ENCODE measurements around the gene STK32C.
A peak's percentile ranks its signal among the peaks of the same experiment; 100 is the strongest.

STK32C gene

DNA sequence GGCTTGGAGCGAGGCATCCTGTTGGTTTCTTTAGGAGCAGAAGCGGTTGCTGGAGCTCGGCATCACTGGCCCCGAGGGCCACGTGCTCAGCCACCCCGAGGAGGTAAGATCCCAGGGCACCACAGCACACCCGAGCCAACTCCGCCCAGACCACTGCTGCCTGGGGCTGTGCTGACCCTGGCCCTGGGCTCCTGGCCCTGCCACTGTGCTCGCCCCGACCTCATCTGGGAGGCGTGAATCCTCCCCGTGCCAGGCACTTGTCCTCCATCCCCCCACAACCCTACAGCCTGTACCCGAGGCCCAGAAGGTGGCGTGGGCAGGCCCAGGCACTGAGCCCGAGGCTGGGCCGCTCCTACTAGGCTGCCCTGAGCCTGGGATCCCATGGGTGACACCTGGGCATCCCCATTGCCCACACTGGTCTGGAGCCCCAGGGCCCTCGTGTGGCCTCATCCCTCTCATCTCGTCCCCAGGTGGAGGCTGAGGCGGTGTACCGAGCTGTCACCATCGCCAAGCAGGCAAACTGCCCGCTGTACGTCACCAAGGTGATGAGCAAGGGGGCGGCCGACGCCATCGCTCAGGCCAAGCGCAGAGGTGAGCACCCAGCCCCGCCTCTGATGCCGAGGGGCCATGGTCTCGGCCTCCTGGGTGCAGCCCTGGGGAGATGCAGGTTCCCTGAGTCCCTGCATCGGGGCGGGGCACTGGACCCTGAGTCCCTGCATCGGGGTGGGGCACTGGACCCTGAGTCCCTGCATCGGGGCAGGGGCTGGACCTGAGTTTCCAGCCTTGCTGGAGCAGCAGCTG lies 109.2 kb downstream of the STK32C start:
- no peak for DNase-seq (ENCODE audit: low spot score)

DNA sequence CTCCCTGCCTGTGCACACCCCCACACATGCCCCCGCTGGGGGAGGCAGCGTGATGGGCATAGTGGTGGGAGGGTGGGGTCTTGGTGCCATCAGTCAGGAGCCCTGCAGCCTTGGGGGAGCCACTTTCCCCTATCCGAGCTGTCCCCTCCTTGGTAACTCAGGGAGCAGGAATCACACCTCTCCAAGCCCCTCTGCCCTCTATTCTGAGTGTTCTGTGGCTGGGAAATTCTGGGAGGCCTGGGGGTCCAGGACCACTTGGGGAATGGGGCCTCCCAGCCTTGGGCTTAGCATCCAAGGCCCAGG lies 109.7 kb downstream of the STK32C start:
- no peak for DNase-seq (ENCODE audit: low spot score)

DNA sequence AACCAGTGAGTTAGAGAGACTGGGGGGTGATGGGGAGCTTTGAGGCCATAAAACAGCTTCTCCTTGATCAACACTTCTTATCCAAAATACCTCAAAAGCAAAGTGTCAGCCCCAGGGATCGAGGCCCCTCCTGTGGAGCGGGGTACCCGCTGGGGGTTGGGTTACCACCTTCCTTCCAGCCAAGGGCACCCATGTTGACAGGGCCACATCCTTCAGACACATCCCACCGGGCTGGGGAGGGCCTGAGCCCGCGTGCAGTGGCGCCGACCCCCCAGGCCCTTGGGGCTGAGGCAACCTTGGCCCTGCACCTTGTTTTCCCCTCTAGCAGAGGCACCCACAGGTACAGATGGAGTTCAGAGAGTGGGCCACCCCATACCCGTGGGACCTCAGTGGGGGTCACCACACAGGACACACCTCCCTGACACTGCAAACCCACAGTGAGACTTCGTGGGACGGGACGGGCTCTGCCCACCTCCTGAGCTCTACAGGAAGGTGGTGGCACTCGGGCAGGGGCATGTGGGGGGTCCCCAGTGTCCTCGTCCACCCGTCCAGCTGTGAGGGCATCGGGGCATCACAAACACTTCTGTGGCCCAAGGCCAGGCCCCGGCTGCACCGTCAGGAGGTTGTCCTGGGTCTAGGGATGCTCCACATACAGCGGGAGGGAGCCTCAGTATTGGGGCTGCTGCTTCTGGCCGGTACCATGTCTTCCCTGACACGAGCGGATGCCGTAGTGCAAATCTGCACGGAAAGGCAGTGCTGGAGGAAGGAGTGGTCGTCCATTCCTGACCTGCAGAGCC lies 110.3 kb downstream of the STK32C start:
- DNase-seq (ENCODE audit: low spot score): no peak

DNA sequence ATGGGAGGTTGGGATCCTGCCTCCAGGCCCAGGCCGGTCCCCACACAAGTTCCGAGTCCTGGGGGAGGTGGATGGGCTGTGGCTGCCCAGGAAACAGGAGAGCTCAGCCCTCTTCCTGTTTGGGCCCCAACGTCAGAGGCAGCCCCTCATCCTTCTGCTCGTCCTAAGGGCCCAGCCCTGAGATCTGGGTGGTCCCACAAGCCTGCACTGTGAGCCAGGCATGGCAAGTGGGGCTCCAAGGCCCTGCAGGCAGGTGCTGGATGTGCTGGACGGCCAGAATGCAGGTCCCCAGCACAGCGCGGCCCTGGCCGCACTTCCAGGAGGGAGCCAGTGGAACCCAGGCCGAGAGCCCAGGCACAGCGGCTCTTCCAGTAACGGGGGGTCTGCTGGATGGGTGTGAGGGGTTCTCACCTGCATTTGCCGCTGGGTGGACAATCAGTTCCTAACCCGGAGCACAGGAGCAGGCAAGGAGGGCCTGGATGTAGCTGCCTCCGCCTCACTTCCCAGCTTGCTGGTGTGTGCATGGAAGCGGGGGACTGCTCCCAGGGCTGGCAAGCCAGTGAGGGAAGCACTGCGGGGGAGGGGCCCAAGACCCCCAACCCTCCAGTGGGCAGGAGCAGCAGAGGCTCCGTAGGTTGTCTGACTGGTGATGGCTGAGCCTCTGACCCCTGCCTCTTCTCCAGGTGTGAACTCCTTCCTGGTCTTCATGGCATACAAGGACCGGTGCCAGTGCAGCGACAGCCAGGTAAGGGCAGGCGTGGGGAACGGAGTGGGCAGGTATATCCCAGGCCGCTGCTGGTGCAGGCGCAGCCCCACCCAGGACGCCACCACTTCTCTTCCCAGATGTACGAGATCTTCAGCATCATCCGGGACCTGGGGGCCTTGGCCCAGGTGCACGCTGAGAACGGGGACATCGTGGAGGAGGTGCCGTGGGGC lies 111.3 kb downstream of the STK32C start:
- no peak for DNase-seq (ENCODE audit: low spot score)

DNA sequence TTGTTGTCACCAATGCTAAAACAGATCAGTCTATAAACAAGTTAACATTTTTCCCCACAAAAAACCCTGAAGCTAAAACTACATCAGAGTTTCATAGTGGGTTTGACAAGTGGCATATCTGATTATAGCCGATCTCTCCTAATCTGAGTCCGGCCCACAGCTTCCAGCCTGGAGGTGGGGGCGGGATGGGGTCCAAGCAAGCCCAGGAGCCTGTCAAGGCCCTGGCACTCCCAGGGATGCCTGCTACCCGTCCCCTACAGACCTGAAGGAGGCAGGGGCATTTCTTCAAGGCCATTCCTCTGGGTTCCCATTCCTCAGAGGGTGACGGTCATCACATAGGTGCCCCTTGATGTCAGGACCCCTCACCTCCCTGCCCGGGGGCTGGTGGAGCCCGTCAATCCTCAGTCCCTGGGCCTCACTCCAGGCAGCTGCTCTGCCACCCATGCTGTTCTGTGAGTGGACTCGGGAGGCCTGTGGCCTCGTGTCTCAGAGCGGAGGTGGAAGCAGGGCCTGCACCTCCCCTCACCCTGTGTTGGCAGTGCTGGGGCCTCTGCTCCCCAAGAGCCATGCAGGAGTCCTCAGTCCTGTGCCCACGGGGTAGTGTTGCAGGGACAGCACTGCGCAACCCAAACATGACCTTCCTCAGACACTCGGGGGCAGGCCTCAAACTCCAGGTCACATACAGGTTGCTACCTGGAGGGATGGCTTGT lies 112.2 kb downstream of the STK32C start:
- DNase-seq (ENCODE audit: low spot score): no peak

DNA sequence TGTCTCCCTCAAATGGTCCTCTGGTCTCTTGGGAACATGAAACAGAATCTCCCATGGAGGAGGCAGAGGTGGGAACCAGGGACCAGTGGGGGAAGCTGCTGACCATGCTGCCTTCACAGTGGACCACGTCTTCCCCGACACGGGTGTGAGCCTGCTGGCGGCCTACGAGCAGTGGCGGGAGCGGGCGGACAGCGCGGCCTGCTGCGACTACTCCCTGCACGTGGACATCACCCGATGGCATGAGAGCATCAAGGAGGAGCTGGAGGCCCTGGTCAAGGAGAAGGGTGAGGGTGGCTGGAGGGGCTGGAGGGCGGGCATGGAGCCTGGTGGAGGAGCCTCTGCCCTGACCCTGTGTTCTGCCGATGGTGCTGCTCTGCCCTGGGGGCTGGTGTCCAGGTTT lies 113.0 kb downstream of the STK32C start:
- DNase-seq (ENCODE audit: low spot score): no peak

DNA sequence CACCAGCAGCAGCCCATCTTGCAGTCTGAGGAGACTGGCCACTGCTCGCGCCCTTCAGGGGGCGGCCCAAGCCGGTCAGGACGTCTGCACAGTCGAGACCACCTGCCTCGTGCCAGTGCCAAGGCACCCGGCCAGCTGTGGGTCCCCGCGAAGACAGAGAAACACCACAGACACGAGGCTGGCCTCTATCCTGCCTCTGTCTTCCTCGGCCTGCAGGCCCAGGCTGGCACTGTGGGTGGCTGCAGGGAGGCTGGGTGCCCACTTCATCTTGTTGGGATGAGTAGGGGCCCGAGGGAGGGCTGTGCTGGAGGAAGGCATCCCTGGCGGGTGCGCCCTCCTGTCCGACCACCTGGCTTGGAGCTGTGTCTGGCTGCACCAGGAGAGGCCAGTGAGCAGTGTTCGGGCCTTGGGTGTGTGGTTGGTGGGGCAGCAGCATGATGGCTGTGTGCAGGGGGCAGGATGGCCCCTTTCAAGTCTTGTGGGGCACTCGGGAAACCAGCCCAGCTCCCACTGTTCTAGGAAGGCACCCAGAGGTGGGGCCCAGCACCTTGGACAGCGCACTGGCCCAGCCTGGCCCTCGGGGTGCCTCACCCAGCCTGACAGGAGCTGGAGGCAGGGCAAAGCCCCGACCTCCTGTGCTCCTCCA lies 113.7 kb downstream of the STK32C start:
- DNase-seq (ENCODE audit: low spot score): no peak

DNA sequence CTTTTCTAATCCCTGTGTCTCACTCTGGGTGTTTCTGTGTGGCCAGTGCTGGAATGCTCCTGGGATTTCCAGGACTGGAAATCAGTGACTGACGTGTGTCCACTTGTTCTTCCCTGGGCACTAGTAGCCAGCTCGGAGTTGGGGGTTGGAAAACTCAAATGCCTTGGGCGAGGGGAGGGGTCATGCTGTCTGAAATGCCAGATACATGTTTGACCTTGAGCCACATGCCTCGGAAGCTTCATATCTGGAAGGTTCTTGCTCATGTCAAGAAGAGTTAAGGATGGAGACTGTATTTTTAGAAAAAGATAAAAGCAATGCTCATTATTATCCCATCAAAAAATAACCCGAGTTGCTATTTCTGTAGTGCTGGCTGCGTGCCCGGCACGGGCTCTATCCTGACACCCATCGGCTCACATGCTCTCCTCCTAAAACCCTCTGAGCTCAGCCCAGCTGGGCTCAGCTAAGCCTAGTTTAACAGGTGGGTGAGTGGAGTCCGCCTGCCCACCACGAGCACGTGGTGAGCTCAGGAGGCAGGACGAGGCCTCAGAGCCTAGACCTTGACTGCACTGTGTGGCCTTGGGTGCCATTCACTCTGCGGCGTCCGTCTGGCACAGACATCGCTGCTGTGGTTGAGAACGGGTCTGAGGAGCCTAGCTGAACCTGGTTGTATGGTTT lies 114.6 kb downstream of the STK32C start:
- DNase-seq (ENCODE audit: low spot score): no peak

DNA sequence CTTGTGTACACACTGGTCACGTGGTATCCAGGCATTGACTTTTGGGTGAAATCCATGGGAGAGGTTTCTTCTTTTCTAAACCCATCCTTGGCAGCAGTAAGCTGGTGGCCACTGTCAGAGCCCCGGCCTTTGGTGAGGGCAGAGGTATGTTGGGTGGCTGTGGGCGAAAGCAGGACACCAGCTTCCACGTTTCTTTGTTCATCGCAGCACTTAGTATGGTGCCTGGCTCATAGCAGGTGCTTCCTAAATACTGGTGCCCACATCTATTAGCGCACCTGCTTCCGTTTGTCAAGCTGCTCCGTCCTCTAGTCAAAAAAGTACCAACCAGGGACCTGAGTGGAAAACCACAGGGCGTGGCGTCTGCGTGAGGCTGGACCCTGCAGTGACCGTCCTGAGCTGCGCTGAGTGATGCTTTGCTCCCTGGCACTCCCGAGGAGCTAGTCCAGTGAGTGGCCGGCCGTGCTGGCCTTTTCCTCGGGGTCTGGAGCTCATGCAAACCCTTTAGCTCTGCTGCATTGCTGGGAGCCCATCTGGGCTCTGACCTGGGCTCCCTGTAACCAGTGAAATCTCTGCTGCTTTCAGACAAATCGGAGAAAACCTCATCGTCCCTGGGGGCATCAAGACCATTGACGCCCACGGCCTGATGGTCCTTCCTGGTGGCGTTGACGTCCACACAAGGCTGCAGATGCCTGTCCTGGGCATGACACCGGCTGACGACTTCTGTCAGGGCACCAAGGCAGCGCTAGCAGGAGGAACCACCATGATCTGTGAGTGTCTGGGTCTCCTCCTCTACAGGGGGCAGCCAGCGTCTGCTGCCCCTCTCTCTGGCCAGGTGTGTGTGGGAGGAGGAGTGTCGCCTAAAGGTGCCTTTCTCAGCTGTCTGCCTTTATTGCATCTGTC lies 115.4 kb downstream of the STK32C start:
- no peak for DNase-seq (ENCODE audit: low spot score)

DNA sequence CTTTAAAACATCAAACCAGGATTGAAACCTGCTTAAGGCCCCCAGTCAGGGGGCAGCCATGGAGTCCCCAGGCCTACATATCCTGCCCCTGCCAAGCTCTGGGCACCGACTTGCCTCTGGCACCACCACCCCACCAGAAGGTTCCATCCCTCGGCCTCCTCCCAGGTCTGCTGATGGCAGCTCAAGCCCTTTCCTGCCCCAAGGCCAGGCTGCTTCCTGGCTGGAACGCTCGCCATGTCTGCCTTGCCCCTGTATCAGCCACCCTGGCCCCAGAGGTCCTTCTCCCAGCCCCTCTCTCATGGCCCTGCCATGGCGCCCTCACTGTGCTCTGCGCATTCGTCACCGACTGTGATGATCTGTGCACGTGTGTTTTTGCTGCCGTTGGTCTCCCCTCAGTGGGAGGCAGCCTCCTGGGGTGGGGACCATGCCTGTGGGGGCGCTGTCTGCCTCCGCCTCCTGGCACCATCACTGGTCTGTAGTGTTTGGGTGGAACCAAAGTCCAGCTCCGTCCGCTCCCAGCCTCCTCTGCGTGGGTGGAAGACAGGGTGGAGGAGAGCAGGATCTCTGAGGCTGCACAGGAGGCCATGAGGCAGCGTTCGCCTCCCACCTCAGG lies 117.8 kb downstream of the STK32C start:
- no peak for DNase-seq (ENCODE audit: low spot score)

DNA sequence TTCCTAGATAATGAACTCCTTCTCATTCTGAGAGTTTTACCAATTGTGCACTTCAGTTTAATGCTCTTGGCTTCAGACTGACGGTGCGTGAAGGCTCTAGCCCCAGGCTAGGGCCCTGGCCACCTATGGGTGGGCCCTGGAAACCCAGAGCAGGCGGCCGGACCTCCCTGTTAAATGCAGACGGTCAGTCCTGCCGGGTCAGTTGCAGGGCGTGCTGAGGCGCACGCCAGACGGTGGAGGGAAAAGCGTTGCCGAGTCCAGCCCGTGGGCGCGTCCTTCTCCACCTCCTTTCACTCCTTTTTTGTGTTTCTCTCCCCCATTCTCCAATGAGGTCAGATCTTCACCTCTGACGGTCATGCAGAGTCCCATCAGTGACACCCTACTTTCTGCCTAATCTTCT lies 118.7 kb downstream of the STK32C start:
- no peak for DNase-seq (ENCODE audit: low spot score)

DNA sequence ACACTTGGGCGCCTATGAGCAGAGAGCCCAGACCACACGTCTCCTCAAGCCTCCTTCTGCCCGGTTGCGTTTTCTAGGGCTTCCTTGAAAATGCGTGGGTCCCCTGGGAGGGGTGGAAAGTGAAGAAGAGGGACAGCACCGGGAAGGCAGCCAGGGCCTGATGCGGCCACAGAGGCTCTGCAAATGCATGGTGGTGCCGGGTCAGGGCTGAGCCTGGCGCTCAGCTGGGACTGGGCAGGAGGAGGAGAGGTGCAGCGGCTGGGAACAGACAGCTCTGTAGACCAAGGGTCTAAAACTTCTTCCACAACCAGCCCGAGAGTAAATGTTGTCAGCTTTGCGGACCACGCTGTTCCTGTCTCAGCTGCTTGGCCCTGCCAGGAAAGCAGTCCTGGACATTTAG lies 119.4 kb downstream of the STK32C start:
- DNase-seq (ENCODE audit: low spot score): no peak

DNA sequence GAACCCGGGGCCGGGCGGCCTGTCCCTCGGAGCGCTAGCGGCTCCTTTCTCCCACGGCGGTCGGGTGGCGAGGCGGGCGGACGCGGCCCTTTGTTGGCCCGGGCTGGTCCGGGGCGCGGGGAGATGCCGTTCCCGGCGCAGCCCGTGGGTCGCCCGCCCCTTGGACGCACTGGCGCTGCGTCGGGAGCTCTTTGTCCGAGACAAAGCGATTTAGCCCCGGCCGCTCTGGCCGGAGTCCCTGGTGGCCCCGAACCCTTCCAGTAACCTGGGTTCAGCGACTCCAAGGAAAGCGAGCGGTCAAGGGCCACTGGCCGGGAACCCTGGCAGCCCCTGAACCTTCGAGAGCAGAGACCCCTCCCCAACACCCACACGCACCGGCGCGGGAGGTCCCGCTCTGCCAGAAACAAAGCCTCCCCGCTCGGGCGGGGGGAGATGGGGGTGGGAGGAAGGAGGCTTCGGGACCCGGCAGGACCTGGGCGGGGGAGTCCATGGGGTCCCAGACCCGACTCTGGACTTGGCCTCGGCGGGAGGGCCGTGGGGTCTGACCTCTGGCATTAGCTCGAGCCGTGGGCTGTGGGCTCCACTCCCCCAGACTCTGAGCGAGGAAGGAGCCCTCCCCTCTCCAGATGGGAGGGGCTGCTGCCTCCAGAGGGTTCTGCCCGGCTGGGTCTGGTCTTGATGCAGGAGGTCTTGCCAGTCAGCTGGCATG lies 120.2 kb downstream of the STK32C start:
- DNase-seq (ENCODE audit: low spot score): peak; percentile 62

DNA sequence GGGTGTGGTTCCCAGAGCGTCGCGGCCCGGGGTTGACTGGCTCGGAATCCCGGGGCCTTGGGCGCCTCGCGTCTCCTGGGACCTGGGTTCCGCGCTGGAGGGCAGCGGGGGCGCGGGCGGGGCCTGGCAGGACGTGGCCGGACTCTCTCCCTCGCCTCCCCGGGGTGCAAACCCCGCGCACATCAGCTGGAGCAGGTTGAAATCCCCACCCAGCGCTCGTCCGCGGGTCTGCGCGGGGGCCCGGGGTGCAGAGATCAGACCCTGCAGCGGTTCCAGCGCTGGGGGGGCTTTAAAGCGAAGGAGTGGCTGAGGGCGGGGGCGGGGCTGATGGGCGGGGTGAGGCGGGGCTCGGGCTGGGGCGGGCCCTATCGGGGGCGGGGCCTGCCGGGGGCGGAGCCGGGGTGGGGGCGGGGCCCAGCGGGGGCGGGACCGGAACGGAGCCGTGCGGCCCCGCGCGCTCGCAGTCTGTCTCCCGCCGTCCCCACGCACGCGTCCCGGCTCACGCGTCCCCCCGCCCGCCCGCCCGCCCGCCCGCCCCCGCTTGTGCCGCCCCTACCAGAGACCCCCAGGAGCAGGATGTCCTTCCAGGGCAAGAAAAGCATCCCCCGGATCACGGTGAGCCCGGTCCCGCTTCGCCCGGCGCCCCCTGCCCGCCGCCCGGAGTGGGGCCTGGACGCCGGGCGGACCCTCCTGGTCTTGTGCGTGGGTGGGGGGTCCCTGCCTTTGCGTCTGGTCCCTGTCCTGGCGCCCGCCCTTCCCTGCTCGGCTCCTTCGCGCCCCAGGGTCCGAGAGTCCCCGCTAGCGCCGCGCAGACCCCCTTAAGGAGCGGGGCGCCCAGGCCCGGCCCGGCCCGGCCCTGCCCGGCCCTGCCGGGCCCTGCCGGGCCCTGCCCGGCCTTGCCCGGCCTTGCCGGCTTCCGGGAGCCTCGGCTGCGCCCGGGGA lies 121.0 kb downstream of the STK32C start, which contains the start of gene DPYSL4:
Gene DPYSL4, plus strand, starts transcription at position 461 of the 942 bp plus-strand sequence. Its CDS starts 116 bp downstream, at position 577.
- DNase-seq (ENCODE audit: low spot score): peak; percentile 70

DNA sequence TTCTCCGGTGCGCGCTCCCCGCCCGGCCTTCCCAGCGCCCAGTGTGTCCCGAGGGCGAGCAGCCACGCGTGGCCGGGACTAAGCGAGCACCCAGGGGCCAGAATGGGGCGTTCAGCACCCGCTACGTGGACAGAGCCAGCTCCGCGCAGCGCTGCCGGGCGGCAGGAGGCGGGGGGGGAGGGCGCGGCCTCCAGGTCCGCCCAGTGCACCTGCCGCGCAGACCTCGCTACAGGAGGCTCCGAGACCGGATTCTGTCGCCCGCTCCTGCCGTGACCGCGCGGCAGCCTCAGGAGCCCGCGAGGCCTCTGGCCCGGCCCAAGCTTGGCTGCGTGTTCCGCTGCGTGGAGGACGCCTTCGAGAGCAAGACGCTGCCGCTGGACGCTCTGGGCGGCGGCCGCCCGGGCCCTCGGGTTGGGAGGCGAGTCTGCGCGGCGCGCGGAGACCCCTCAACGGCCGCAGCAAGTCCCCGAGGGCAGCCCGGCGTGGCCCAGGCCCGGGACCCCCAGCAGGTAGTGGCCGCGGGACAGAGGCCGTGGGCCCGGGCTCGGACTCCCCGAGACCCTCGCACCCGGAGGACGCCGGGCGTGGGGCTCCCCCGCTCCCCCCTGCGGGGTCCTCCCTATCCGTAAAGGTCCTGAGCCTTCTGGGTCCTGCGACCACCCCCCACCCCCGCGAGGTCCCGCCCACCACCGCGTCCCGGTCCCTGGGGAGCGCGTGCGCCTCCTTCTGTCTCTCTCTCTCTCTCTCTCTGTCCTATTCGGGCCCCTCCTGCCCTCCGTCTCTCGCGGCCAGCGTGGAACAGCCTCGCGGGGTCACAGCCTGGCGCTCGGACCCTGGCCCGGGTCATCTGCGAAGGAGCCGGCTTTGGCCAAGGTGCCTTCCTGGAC lies 121.9 kb downstream of the STK32C start:
- peak; percentile 77 for DNase-seq (ENCODE audit: low spot score)

Measured in ecto neural progenitor cell (in vitro differentiated cells).